ENCODE data around the gene NAB1.

The NAB1 gene

GRCh38 chr2:190637903-190638618, 10.8 kb upstream of the NAB1 start:
- no peak for DNase-seq

- no peak for DNase-seq
Measured at GRCh38 chr2:190640117-190640516, 8.8 kb upstream of the NAB1 start.

- no peak for DNase-seq
Measured at GRCh38 chr2:190641469-190641868, 7.4 kb upstream of the NAB1 start.

- peak; percentile 32 for DNase-seq
Measured at GRCh38 chr2:190646780-190647522, 1.9 kb upstream of the NAB1 start.

GRCh38 chr2:190648289-190649034, 421 bp upstream of the NAB1 start:
- peak; percentile 96 for DNase-seq

GRCh38 chr2:190649798-190650390, 1.0 kb downstream of the NAB1 start:
- peak; percentile 62 for DNase-seq

- DNase-seq = no peak
Measured at GRCh38 chr2:190651413-190651812, 2.5 kb downstream of the NAB1 start.

- no peak for DNase-seq
Measured at GRCh38 chr2:190653231-190653630, 4.3 kb downstream of the NAB1 start.

- no peak for DNase-seq
Measured at GRCh38 chr2:190653931-190654330, 5.0 kb downstream of the NAB1 start.

- no peak for DNase-seq
Measured at GRCh38 chr2:190655113-190655512, 6.2 kb downstream of the NAB1 start.

- DNase-seq = no peak
Measured at GRCh38 chr2:190655570-190655969, 6.7 kb downstream of the NAB1 start.

GRCh38 chr2:190656301-190656700, 7.4 kb downstream of the NAB1 start:
- DNase-seq = no peak

GRCh38 chr2:190657474-190658255, 8.8 kb downstream of the NAB1 start:
- DNase-seq = no peak

- DNase-seq = no peak
Measured at GRCh38 chr2:190659553-190659952, 10.7 kb downstream of the NAB1 start.

- no peak for DNase-seq
Measured at GRCh38 chr2:190662754-190663153, 13.9 kb downstream of the NAB1 start.

- DNase-seq = no peak
Measured at GRCh38 chr2:190663348-190663747, 14.5 kb downstream of the NAB1 start.

- no peak for DNase-seq
Measured at GRCh38 chr2:190663839-190664238, 15.0 kb downstream of the NAB1 start.

- no peak for DNase-seq
Measured at GRCh38 chr2:190664240-190664639, 15.4 kb downstream of the NAB1 start.

- no peak for DNase-seq
Measured at GRCh38 chr2:190666895-190667294, 18.0 kb downstream of the NAB1 start.

- DNase-seq = no peak
Measured at GRCh38 chr2:190668892-190669291, 20.0 kb downstream of the NAB1 start.

GRCh38 chr2:190670182-190670946, 21.5 kb downstream of the NAB1 start:
- no peak for DNase-seq
